Liver (tissue), 9 donors: ENCODE data around the gene FBLN1. TPM values are rescaled to one million over a fixed set of nuclear protein-coding genes. Genes with fewer than 3 reads are reported as not detected.

ENCODE experiments used
- DNase-seq: peaks from one replicate; pipeline ENCODE4 v3.0.0-alpha.2; 2017; ENCODE audit warnings: low spot score
- H3K27ac ChIP-seq, 2 donors: one replicate each; pipeline ENCODE4 v1.7.0; 2013; ENCODE audit warnings: inconsistent platforms in 2 of 2, low read length in 2 of 2, control low read depth in 1 of 2, low read depth in 1 of 2, mild to moderate bottlenecking in 1 of 2
- H3K27me3 ChIP-seq, 4 donors: one replicate each; pipeline versions ENCODE4 v1.6.1 to v1.7.0; 2013; ENCODE audit warnings: low read length in 3 of 4, inconsistent platforms in 1 of 4, mild to moderate bottlenecking in 1 of 4, moderate library complexity in 1 of 4; ENCODE audit not compliant: control insufficient read depth in 4 of 4, insufficient read depth in 4 of 4
- H3K36me3 ChIP-seq, 4 donors: one replicate each; pipeline versions ENCODE4 v1.6.1 to v1.7.0; 2013; ENCODE audit warnings: low read length in 3 of 4, mild to moderate bottlenecking in 3 of 4, low read depth in 1 of 4, moderate library complexity in 1 of 4; ENCODE audit not compliant: control insufficient read depth in 4 of 4, insufficient read depth in 3 of 4
- H3K4me1 ChIP-seq, 4 donors: one replicate each; pipeline versions ENCODE4 v1.6.1 to v1.7.0; 2013; ENCODE audit warnings: low read length in 3 of 4, mild to moderate bottlenecking in 3 of 4, moderate library complexity in 1 of 4; ENCODE audit not compliant: control insufficient read depth in 4 of 4, insufficient read depth in 4 of 4
- H3K4me3 ChIP-seq, 3 donors: one replicate each; pipeline versions ENCODE4 v1.6.1 to v1.7.0; 2013; ENCODE audit warnings: low read length in 3 of 3, control low read depth in 1 of 3, low read depth in 1 of 3, mild to moderate bottlenecking in 1 of 3
- H3K9ac ChIP-seq, 2 donors: one replicate each; pipeline ENCODE4 v1.7.0; 2013; ENCODE audit warnings: low read length in 2 of 2, mild to moderate bottlenecking in 2 of 2, moderate library complexity in 2 of 2, control low read depth in 1 of 2, low read depth in 1 of 2
- H3K9me3 ChIP-seq, 4 donors: one replicate each; pipeline versions ENCODE4 v1.6.1 to v1.7.0; 2013; ENCODE audit warnings: low read length in 3 of 4; ENCODE audit not compliant: control insufficient read depth in 4 of 4
- ATF3 ChIP-seq: IDR thresholded peaks from 2 replicates; pipeline ENCODE4 v1.6.1; 2016; ENCODE audit warnings: antibody characterized with exemption
- EGR1 ChIP-seq, 2 donors: IDR thresholded peaks; 2 replicates each; pipeline ENCODE4 v1.6.1; 2016 to 2018; ENCODE audit warnings: antibody characterized with exemption in 2 of 2, low read depth in 2 of 2
- FOXA1 ChIP-seq: IDR thresholded peaks from 2 replicates; pipeline ENCODE4 v1.6.1; 2016; ENCODE audit warnings: antibody characterized with exemption
- FOXA2 ChIP-seq: IDR thresholded peaks from 2 replicates; pipeline ENCODE4 v1.6.1; 2016; ENCODE audit warnings: antibody characterized with exemption
- GABPA ChIP-seq, 2 donors: IDR thresholded peaks in 1 of 2; conservative IDR thresholded peaks in 1 of 2; 2 replicates each; pipeline ENCODE4 v1.6.1; 2016; ENCODE audit warnings: antibody characterized with exemption in 2 of 2, mild to moderate bottlenecking in 1 of 2, moderate library complexity in 1 of 2
- HNF4A ChIP-seq, 2 donors: conservative IDR thresholded peaks; 2 replicates each; pipeline ENCODE4 v1.6.1; 2016; ENCODE audit warnings: antibody characterized with exemption in 2 of 2, mild to moderate bottlenecking in 2 of 2
- HNF4G ChIP-seq: IDR thresholded peaks from 2 replicates; pipeline ENCODE4 v1.6.1; 2016; ENCODE audit warnings: antibody characterized with exemption
- JUND ChIP-seq, 2 donors: IDR thresholded peaks; 2 replicates each; pipeline ENCODE4 v1.6.1; 2016; ENCODE audit warnings: antibody characterized with exemption in 2 of 2
- NR2F2 ChIP-seq: IDR thresholded peaks from 2 replicates; pipeline ENCODE4 v1.6.1; 2016; ENCODE audit warnings: antibody characterized with exemption
- RAD21 ChIP-seq, 2 donors: IDR thresholded peaks; 2 replicates each; pipeline ENCODE4 v1.6.1; 2016; ENCODE audit warnings: antibody characterized with exemption in 2 of 2, mild to moderate bottlenecking in 2 of 2
- REST ChIP-seq: IDR thresholded peaks from 2 replicates; pipeline ENCODE4 v1.6.1; 2016; ENCODE audit warnings: antibody characterized with exemption, mild to moderate bottlenecking
- RXRA ChIP-seq, 2 donors: IDR thresholded peaks; 2 replicates each; pipeline ENCODE4 v1.6.1; 2017 to 2018; ENCODE audit warnings: antibody characterized with exemption in 2 of 2, mild to moderate bottlenecking in 1 of 2
- TAF1 ChIP-seq: conservative IDR thresholded peaks from 2 replicates; pipeline ENCODE4 v1.6.1; 2016; ENCODE audit warnings: antibody characterized with exemption, mild to moderate bottlenecking
- YY1 ChIP-seq: IDR thresholded peaks from 2 replicates; pipeline ENCODE4 v1.6.1; 2016; ENCODE audit warnings: antibody characterized with exemption, mild to moderate bottlenecking
- ZBTB33 ChIP-seq: IDR thresholded peaks from 2 replicates; pipeline ENCODE4 v1.6.1; 2016; ENCODE audit warnings: antibody characterized with exemption
- WGBS: extraction: QIAGEN DNeasy Blood & Tissue Kit; methylation state at CpG from one replicate; pipeline ENCODE4 v1.1.7; 2013; 5-methylcytosine and 5-hydroxymethylcytosine counted together
- polyA plus RNA-seq, 2 donors: library from polyadenylated mRNA; stranded (reverse) in 1 of 2; unstranded in 1 of 2; fragments of 200-250 nt in 1 of 2; fragments of >200 nt in 1 of 2; fragmentation: Nextera tagmentation in 1 of 2; extraction: Ambion mirVana in 1 of 2; gene quantifications; one replicate each; pipeline versions ENCODE4 v1.2.1 to v1.2.3, GENCODE V29; 2013 to 2015
- total RNA-seq, 2 donors: library from RNA; depleted of rRNA; stranded (reverse); fragments of >200 nt; gene quantifications; one replicate each; pipeline ENCODE4 v1.2.3, GENCODE V29; 2014
- TF ChIP-seq, protein P1 (sequence below): fragments of 150-350 bp; IDR thresholded peaks from 2 replicates; pipeline ENCODE4 v1.5.1; 2017; ENCODE audit warnings: improper control_type of control experiment, low read depth, low read length; ENCODE audit not compliant: missing input control
- TF ChIP-seq, protein P2 (sequence below): IDR thresholded peaks from 2 replicates; pipeline ENCODE4 v1.6.1; 2016; ENCODE audit warnings: antibody characterized with exemption
- donor health status: healthy.
- donor health status: healthy.
- donor health status: healthy.
- donor health status: healthy.
- donor health status: healthy.

Gene FBLN1
- total and polyA plus RNA-seq, 4 donors = 2.2 to 9.3 (median 6.3) TPM

GRCh38 chr22:45612940-45613339, 110.3 kb downstream of the FBLN1 start (continued):
- TF ChIP-seq REST = no peak
- no peak for TF ChIP-seq RAD21 (IDR thresholded peaks at IDR 0.05)
- no peak for TF ChIP-seq TAF1
- TF ChIP-seq HNF4A (conservative IDR thresholded peaks at IDR 0.05) = no peak
- TF ChIP-seq FOXA1 = no peak
- TF ChIP-seq HNF4G = no peak
- no peak for TF ChIP-seq ZBTB33
- TF ChIP-seq NR2F2 = no peak

GRCh38 chr22:45615364-45615763, 112.7 kb downstream of the FBLN1 start:
- H3K36me3 ChIP-seq = no peaks in the 10 kb centered on the region
- peaks cover 0 to 6% (median 2%) of the 10 kb centered on the region in 4 donors for H3K9me3 ChIP-seq
- H3K4me3 ChIP-seq = no peak overlapping the region
- no peak overlapping the region for H3K27ac ChIP-seq
- WGBS = 68% methylated on average over 3 of the region's 3 CpGs
- H3K27me3 ChIP-seq = peaks cover 0 to 2% (median 0%) of the 10 kb centered on the region in 4 donors
- H3K9ac ChIP-seq = no peak overlapping the region
- TF ChIP-seq TAF1 (no peak), HNF4G (no peak), FOXA2 (no peak), NR2F2 (no peak), HNF4A (conservative IDR thresholded peaks at IDR 0.05) (no peak), RAD21 (IDR thresholded peaks at IDR 0.05) (no peak), GABPA (IDR thresholded peaks at IDR 0.05 in 1 of 2, conservative IDR thresholded peaks at IDR 0.05 in 1 of 2) (no peak)
- TF ChIP-seq, protein P1, sequence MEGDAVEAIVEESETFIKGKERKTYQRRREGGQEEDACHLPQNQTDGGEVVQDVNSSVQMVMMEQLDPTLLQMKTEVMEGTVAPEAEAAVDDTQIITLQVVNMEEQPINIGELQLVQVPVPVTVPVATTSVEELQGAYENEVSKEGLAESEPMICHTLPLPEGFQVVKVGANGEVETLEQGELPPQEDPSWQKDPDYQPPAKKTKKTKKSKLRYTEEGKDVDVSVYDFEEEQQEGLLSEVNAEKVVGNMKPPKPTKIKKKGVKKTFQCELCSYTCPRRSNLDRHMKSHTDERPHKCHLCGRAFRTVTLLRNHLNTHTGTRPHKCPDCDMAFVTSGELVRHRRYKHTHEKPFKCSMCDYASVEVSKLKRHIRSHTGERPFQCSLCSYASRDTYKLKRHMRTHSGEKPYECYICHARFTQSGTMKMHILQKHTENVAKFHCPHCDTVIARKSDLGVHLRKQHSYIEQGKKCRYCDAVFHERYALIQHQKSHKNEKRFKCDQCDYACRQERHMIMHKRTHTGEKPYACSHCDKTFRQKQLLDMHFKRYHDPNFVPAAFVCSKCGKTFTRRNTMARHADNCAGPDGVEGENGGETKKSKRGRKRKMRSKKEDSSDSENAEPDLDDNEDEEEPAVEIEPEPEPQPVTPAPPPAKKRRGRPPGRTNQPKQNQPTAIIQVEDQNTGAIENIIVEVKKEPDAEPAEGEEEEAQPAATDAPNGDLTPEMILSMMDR = no peak
- no peak for DNase-seq
- H3K4me1 ChIP-seq = no peaks in the 10 kb centered on the region

GRCh38 chr22:45616432-45616831, 113.7 kb downstream of the FBLN1 start:
- H3K36me3 ChIP-seq = no peaks in the 10 kb centered on the region
- WGBS = 93% methylated on average over 2 of the region's 2 CpGs
- H3K4me1 ChIP-seq = no peaks in the 10 kb centered on the region
- H3K27me3 ChIP-seq = peaks cover 0 to 2% (median 0%) of the 10 kb centered on the region in 4 donors
- no peak overlapping the region for H3K4me3 ChIP-seq
- peaks cover 0 to 6% (median 2%) of the 10 kb centered on the region in 4 donors for H3K9me3 ChIP-seq
- H3K27ac ChIP-seq = no peak overlapping the region
- DNase-seq = no peak
- no peak overlapping the region for H3K9ac ChIP-seq
- no peak for TF ChIP-seq JUND (IDR thresholded peaks at IDR 0.05)
- no peak for TF ChIP-seq ATF3
- no peak for TF ChIP-seq YY1
- TF ChIP-seq FOXA2 = no peak
- no peak for TF ChIP-seq NR2F2
- no peak for TF ChIP-seq RXRA (IDR thresholded peaks at IDR 0.05)
- no peak for TF ChIP-seq RAD21 (IDR thresholded peaks at IDR 0.05)
- TF ChIP-seq, protein P1 = no peak
- no peak for TF ChIP-seq TAF1
- no peak for TF ChIP-seq EGR1 (IDR thresholded peaks at IDR 0.05; ENCODE audit: low read depth in 2 of 2)
- no peak for TF ChIP-seq FOXA1
- TF ChIP-seq, protein P2, sequence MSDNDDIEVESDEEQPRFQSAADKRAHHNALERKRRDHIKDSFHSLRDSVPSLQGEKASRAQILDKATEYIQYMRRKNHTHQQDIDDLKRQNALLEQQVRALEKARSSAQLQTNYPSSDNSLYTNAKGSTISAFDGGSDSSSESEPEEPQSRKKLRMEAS = no peak
- no peak for TF ChIP-seq HNF4A (conservative IDR thresholded peaks at IDR 0.05)
